Suprapubic skin (tissue), 4 donors: Measurements from ENCODE around the gene PROC. TPM values are rescaled to one million over a fixed set of nuclear protein-coding genes. Genes with fewer than 3 reads are reported as not detected.

ENCODE experiments used
- DNase-seq, 2 donors: peaks; one replicate each; pipeline ENCODE4 v3.0.0-alpha.2; 2019; ENCODE audit warnings: low spot score in 2 of 2
- H3K27ac ChIP-seq: fragments of 200-600 bp; sonication (generic); one replicate; pipeline ENCODE4 v1.5.1; 2019
- H3K27me3 ChIP-seq: fragments of 200-600 bp; sonication (generic); one replicate; pipeline ENCODE4 v1.5.1; 2019
- H3K36me3 ChIP-seq: fragments of 200-600 bp; sonication (generic); one replicate; pipeline ENCODE4 v1.5.1; 2019
- H3K4me1 ChIP-seq: fragments of 200-600 bp; sonication (generic); one replicate; pipeline ENCODE4 v1.5.1; 2019
- H3K4me3 ChIP-seq: fragments of 200-600 bp; sonication (generic); one replicate; pipeline ENCODE4 v1.5.1; 2019; ENCODE audit warnings: mild to moderate bottlenecking
- H3K9me3 ChIP-seq: fragments of 200-600 bp; sonication (generic); one replicate; pipeline ENCODE4 v1.5.1; 2019
- EP300 ChIP-seq: sonication (generic); formaldehyde crosslinking; IDR thresholded peaks from one replicate; pipeline ENCODE4 v1.6.1; 2017; ENCODE audit warnings: antibody characterized with exemption
- POLR2A ChIP-seq, 2 donors: fragments of 450-650 bp; IDR thresholded peaks; one replicate each; pipeline ENCODE4 v1.6.1; 2017; ENCODE audit warnings: antibody characterized with exemption in 2 of 2, mild to moderate bottlenecking in 2 of 2, moderate library complexity in 2 of 2
- POLR2AphosphoS5 ChIP-seq, 3 donors: sonication (generic); formaldehyde crosslinking; IDR thresholded peaks; one replicate each; pipeline ENCODE4 v1.6.1; 2017; ENCODE audit warnings: antibody characterized with exemption in 3 of 3
- WGBS: methylation state at CpG from one replicate; pipeline ENCODE4 v1.1.5; 2018; 5-methylcytosine and 5-hydroxymethylcytosine counted together
- total RNA-seq, 4 donors: library from RNA; depleted of rRNA; stranded (reverse); fragments of >200 nt; gene quantifications; one replicate each; pipeline ENCODE4 v1.1.0, GENCODE V29; 2016
- TF ChIP-seq, protein P1 (sequence below), 2 donors: fragments of 200-600 bp in 1 of 2; fragments of 450-650 bp in 1 of 2; sonication (generic) in 1 of 2; IDR thresholded peaks; one replicate each; pipeline ENCODE4 v1.5.1; 2016 to 2019; ENCODE audit warnings: antibody characterized with exemption in 2 of 2, mild to moderate bottlenecking in 1 of 2, moderate library complexity in 1 of 2

PROC gene
- total RNA-seq, 4 donors from 2014 or later: 0.36 to 7.1 TPM; not detected in 2

DNA sequence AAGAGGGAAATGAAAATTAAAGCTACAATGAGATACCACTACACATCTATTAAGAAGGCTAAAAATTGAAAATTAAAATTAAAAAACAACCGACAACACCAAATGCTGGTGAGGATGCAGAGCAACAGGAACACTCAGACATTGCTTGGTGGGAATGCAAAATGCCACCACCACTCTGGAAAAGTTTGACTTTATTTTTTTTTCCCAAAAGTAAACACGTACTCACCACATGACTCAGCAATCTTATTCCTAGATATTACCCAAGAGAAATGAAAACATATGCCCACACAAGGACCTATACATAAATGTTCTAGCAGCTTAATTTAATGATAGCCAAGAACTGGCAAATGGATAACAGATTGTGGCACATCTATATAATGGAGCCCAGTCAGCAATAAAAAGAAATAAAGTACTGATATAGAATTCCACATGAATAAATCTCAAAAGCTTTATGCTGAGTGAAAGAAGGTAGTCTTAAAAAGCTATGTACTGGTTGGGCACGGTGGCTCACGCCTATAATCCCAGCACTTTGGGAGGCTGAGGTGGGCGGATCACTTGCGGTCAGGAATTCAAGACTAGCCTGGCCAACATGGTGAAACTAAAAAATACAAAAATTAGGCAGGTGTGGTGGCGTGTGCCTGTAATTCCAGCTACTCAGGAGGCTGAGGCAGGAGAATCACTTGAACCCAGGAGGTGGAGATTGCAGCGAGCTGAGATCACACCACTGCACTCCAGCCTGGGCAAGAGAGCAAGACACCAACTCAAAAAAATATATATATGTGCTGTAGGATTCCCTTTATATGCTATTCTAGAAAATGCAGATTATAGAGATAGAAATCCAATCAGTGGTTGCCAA lies 4.2 kb upstream of the PROC start:
- no peaks in the 10 kb centered on the region for H3K9me3 ChIP-seq
- no peak overlapping the region for H3K4me3 ChIP-seq
- no peak for TF ChIP-seq POLR2A (IDR thresholded peaks at IDR 0.05)
- TF ChIP-seq, protein P1, sequence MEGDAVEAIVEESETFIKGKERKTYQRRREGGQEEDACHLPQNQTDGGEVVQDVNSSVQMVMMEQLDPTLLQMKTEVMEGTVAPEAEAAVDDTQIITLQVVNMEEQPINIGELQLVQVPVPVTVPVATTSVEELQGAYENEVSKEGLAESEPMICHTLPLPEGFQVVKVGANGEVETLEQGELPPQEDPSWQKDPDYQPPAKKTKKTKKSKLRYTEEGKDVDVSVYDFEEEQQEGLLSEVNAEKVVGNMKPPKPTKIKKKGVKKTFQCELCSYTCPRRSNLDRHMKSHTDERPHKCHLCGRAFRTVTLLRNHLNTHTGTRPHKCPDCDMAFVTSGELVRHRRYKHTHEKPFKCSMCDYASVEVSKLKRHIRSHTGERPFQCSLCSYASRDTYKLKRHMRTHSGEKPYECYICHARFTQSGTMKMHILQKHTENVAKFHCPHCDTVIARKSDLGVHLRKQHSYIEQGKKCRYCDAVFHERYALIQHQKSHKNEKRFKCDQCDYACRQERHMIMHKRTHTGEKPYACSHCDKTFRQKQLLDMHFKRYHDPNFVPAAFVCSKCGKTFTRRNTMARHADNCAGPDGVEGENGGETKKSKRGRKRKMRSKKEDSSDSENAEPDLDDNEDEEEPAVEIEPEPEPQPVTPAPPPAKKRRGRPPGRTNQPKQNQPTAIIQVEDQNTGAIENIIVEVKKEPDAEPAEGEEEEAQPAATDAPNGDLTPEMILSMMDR (IDR thresholded peaks at IDR 0.05): no peak
- TF ChIP-seq EP300: no peak
- TF ChIP-seq POLR2AphosphoS5 (IDR thresholded peaks at IDR 0.05): no peak
- H3K36me3 ChIP-seq: no peaks in the 10 kb centered on the region
- no peak for DNase-seq
- peaks cover 51% of the 10 kb centered on the region for H3K4me1 ChIP-seq
- no peaks in the 10 kb centered on the region for H3K27me3 ChIP-seq
- 77% methylated on average over 8 of the region's 8 CpGs for WGBS
- no peak overlapping the region for H3K27ac ChIP-seq

DNA sequence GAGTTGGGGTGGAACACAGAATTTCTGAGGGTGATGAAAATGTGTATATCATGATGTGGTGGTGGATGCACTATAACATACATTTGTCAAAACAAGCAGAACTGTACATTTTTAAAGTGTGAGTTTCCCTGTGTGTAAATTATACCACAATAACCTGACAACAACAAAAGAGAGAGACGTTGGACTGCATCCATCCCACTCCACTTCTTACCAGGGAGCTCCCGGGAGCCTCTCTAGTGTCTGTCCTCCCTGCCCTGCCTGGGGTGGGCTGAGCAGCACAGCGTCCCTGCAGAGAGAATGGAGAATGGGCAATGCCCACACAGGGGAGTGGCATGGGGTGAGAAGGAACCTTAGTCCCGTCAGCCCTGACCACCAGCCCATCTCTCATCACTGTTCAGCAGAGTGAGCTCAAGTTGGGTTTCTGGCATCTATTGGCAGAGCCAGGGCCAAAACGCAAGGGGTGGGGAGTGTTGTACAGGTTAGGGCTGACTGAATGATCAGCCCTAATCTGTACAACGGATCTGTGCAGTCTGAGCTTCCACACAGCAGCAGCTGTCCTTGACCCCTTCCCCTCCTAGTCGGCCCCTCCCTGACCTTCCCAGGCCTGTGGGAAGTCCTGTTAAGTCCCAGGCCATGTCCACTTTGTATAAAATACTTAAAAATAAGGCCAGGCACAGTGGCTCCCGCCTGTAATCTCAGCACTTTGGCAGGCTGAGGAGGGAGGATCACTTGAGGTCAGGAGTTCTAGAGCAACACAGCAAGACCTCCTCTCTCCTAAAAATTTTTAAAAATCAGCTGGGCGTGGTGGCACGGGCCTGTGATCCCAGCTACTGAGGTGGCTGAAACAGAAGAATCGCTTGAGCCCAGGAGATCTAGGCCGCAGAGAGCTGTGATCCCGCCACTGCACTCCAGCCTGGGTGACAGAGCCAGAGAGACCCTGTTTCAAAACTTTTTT lies 3.3 kb upstream of the PROC start:
- 72% methylated on average over 13 of the region's 13 CpGs for WGBS
- Histone ChIP-seq H3K4me3 (no peak overlapping the region), H3K4me1 (peaks cover 51% of the 10 kb centered on the region), H3K27ac (no peak overlapping the region), H3K27me3 (no peaks in the 10 kb centered on the region), H3K36me3 (no peaks in the 10 kb centered on the region), H3K9me3 (no peaks in the 10 kb centered on the region)
- no peak for DNase-seq
- TF ChIP-seq, protein P1 (IDR thresholded peaks at IDR 0.05): no peak
- TF ChIP-seq POLR2AphosphoS5 (IDR thresholded peaks at IDR 0.05) (no peak), EP300 (no peak), POLR2A (IDR thresholded peaks at IDR 0.05) (no peak)

DNA sequence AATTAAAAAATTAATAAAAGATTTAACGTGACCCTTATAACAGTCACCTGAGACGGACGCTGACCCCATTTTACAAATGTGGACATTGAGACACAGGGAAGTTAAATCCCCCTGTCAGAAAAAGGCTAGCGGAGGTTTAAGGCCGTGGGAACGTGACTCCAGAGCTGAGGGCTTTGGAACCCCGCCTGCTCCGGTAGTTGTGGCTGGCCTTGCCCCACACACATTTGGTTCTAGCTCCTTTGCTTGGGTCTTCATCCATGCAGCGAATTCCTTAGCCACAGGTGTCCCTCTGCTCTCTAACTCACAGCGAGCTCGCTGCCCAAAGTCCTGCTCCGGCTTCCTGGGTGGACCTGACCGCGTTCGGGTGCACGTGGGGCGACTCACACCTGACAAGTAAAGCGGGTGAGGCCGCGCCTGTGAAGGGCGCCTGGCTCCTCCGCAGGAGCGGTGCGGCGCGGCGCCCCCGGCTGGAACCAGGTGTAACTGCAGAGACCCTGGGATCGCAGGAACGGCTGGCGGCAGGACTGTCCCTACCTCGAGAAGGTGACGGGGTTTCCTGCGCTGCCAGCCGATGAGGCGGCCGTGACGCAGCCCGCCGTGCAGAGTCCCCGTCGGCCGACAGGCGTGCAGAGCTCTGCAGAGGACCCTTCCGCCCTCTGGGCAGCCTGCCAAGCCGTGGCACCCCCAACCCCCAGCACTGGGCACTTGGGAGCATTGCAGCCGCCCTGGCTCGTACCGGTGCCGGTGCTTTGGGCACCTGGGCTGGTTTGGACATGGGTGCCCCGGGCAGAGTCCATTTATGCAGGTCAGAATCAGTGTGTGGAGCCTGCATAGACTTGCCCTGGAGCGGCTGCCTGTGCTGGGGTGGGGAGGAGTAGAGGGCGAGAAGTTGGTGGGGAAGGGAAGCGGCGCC lies 2.4 kb upstream of the PROC start:
- Histone ChIP-seq H3K36me3 (no peaks in the 10 kb centered on the region), H3K27ac (no peak overlapping the region), H3K27me3 (no peaks in the 10 kb centered on the region), H3K9me3 (no peaks in the 10 kb centered on the region), H3K4me3 (peak overlapping the region; percentile 54), H3K4me1 (peaks cover 42% of the 10 kb centered on the region)
- TF ChIP-seq, protein P1 (IDR thresholded peaks at IDR 0.05): peak; percentile 23 to 64
- TF ChIP-seq POLR2AphosphoS5 (IDR thresholded peaks at IDR 0.05): no peak
- peak in 1 of 2 donors; percentile 71 for DNase-seq
- 41% methylated on average over 18 of the region's 55 CpGs for WGBS

DNA sequence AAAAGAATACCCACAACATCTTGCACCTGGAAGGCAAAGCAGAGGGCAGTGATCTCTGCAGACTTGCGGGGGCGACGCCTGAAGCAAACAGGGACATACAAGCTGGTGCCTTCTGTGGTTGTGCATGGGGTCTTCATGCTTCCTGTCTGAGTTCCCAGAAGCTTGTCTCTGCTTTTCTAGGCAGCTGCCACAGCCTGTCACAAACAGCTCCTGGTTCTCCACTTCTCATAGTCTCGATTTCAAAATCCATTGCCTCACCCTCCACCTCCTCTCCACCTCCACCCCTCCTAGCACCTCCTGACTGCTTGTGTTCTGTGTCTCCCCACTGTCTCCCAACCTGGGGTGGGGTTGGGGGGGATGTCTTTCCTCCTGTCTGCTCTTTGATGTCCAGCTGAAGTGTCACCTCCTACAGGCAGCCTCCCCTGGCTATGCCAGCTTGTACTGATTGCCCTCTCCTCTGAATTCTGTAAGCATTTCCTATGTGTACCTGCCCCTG lies 1.7 kb upstream of the PROC start:
- WGBS: 19% methylated on average over 4 of the region's 4 CpGs
- DNase-seq: no peak
- no peaks in the 10 kb centered on the region for H3K9me3 ChIP-seq
- no peaks in the 10 kb centered on the region for H3K36me3 ChIP-seq
- no peak overlapping the region for H3K27ac ChIP-seq
- H3K4me3 ChIP-seq: peak overlapping the region; percentile 54
- TF ChIP-seq, protein P1 (IDR thresholded peaks at IDR 0.05): no peak
- no peak for TF ChIP-seq POLR2AphosphoS5 (IDR thresholded peaks at IDR 0.05)
- no peak for TF ChIP-seq EP300
- no peak for TF ChIP-seq POLR2A (IDR thresholded peaks at IDR 0.05)
- no peaks in the 10 kb centered on the region for H3K27me3 ChIP-seq
- peaks cover 35% of the 10 kb centered on the region for H3K4me1 ChIP-seq
